GM12878 (cell line): ENCODE results near the gene AGBL1. TPM values are rescaled to one million over a fixed set of nuclear protein-coding genes. Genes with fewer than 3 reads are reported as not detected.

Experiments
- ATAC-seq: fragments of 200-7000 bp; cut with Tn5 transposase; 3 replicates; pipeline ENCODE4 v1.9.1; 2020; ENCODE audit warnings: mild to moderate bottlenecking, moderate library complexity
- BruUV-seq: library from RNA; stranded (reverse); fragments of 400-500 nt; replicated peaks from 2 replicates; lab custom pipeline; 2021; lab: Mats Ljungman, UMichigan
- CTCF ChIA-PET: fragments of 300-600 bp; sonication (Branson Sonifier 250); formaldehyde crosslinking; extraction: SDS; loops from one replicate; lab custom pipeline; 2021; ENCODE audit warnings: inconsistent platforms; lab: Yijun Ruan, JAX
- POLR2A ChIA-PET: fragments of 350-600 bp; formaldehyde crosslinking; extraction: SDS; loops from one replicate; lab custom pipeline; 2021; ENCODE audit warnings: inconsistent platforms; lab: Charles Lee
- RAD21 ChIA-PET: fragments of 300-600 bp; sonication (Branson Sonifier 250); formaldehyde crosslinking; loops from one replicate; lab custom pipeline; 2023; ENCODE audit warnings: antibody characterized with exemption; ENCODE audit not compliant: unreplicated experiment; lab: Charles Lee
- SMC1A ChIA-PET: fragments of 300-600 bp; sonication (Branson Sonifier 250); formaldehyde crosslinking; loops from one replicate; lab custom pipeline; 2023; ENCODE audit not compliant: unreplicated experiment, uncharacterized antibody; lab: Charles Lee
- DNase-seq: peaks from one replicate; pipeline ENCODE4 v3.0.0-alpha.2; 2011; ENCODE audit warnings: low read depth, low spot score
- FAIRE-seq: peaks from 3 replicates; lab custom pipeline; 2011; peaks lifted over from hg19 to GRCh38; lab: Jason Lieb, UNC
- H2AFZ ChIP-seq: 2 replicates; pipeline ENCODE4 v1.6.0; 2011; ENCODE audit warnings: low read depth, low read length, control low read depth; ENCODE audit not compliant: control insufficient read depth
- H3K27ac ChIP-seq: 2 replicates; pipeline ENCODE4 v1.5.1; 2011; ENCODE audit warnings: control low read depth; ENCODE audit not compliant: control insufficient read depth, insufficient read depth
- H3K27me3 ChIP-seq, 2 experiments: replicated peaks in 1 of 2; 2 replicates each; pipeline versions ENCODE4 v1.6.0 to v1.6.1; 2011; ENCODE audit warnings: low read length in 1 of 2; ENCODE audit not compliant: control insufficient read depth in 2 of 2, insufficient read depth in 2 of 2
- H3K36me3 ChIP-seq, 2 experiments: 2 replicates each; pipeline ENCODE4 v1.5.1; 2011; ENCODE audit warnings: low read length in 1 of 2; ENCODE audit not compliant: control insufficient read depth in 2 of 2, insufficient read depth in 2 of 2
- H3K4me1 ChIP-seq: 2 replicates; pipeline ENCODE4 v1.6.1; 2011; ENCODE audit warnings: mild to moderate bottlenecking, low read length, moderate library complexity, mixed read lengths; ENCODE audit not compliant: control insufficient read depth, insufficient read depth
- H3K4me2 ChIP-seq: 2 replicates; pipeline ENCODE4 v1.6.0; 2011; ENCODE audit warnings: control low read depth; ENCODE audit not compliant: control insufficient read depth, insufficient read depth
- H3K4me3 ChIP-seq: fragments of 200-600 bp; sonication (generic); 2 replicates; pipeline ENCODE4 v1.5.1; 2016
- H3K79me2 ChIP-seq: 2 replicates; pipeline ENCODE4 v1.6.0; 2011; ENCODE audit warnings: low read length; ENCODE audit not compliant: control insufficient read depth, insufficient read depth
- H3K9ac ChIP-seq: 2 replicates; pipeline ENCODE4 v1.8.0; 2011; ENCODE audit warnings: low read length, control low read depth, mixed read lengths; ENCODE audit not compliant: control insufficient read depth, insufficient read depth
- H3K9me3 ChIP-seq: replicated peaks from 3 replicates; pipeline ENCODE4 v1.5.1; 2011; ENCODE audit warnings: mild to moderate bottlenecking, low read length; ENCODE audit not compliant: control insufficient read depth, insufficient read depth
- H4K20me1 ChIP-seq: 2 replicates; pipeline ENCODE4 v1.6.0; 2011; ENCODE audit not compliant: control insufficient read depth, insufficient read depth
- HDGF ChIP-seq: fragments of 450-650 bp; IDR thresholded peaks from 2 replicates; pipeline ENCODE4 v1.6.1; 2016; ENCODE audit warnings: antibody characterized with exemption
- IRF5 ChIP-seq: fragments of 450-650 bp; IDR thresholded peaks from 2 replicates; pipeline ENCODE4 v1.6.1; 2017; ENCODE audit warnings: borderline replicate concordance
- JUND ChIP-seq: IDR thresholded peaks from 2 replicates; pipeline ENCODE4 v1.6.1; 2012; ENCODE audit warnings: low read depth, mild to moderate bottlenecking, low read length, improper control_type of control experiment, moderate library complexity
- NBN ChIP-seq: fragments of 450-650 bp; IDR thresholded peaks from 2 replicates; pipeline ENCODE4 v1.6.1; 2016
- NFYB ChIP-seq: IDR thresholded peaks from 2 replicates; pipeline ENCODE4 v1.6.1; 2011; ENCODE audit warnings: low read depth, mild to moderate bottlenecking, low read length, improper control_type of control experiment, moderate library complexity; ENCODE audit not compliant: insufficient read depth
- NR2C2 ChIP-seq: IDR thresholded peaks from 2 replicates; pipeline ENCODE4 v1.6.1; 2011; ENCODE audit warnings: borderline replicate concordance, low read depth; ENCODE audit not compliant: control insufficient read depth, insufficient read length
- SP1 ChIP-seq: IDR thresholded peaks from one replicate; pipeline ENCODE4 v1.6.1; 2011; ENCODE audit warnings: low read depth, low read length
- ZNF687 ChIP-seq: fragments of 450-650 bp; IDR thresholded peaks from 2 replicates; pipeline ENCODE4 v1.6.1; 2017; ENCODE audit warnings: mild to moderate bottlenecking, moderate library complexity
- WGBS: methylation state at CpG from one replicate; pipeline ENCODE4 v1.1.6; 2016; ENCODE audit warnings: low lambda C conversion rate; ENCODE audit not compliant: insufficient replicate concordance, insufficient coverage; ENCODE audit errors: missing lambda C conversion rate; 5-methylcytosine and 5-hydroxymethylcytosine counted together
- in situ Hi-C: fragments of 300-500 bp; cut with MboI; formaldehyde crosslinking; loops from 9 replicates; pipeline ENCODE4 v1.14.3; 2018; ENCODE audit warnings: mixed read lengths
- intact Hi-C: fragments of 100-400 bp; cut with micrococcal nuclease; formaldehyde crosslinking; loops from one replicate; pipeline ENCODE4 v1.14.2; 2022; ENCODE audit not compliant: unreplicated experiment
- polyA plus RNA-seq, 11 experiments: library from polyadenylated mRNA; depleted of rRNA in 4 of 11; unstranded in 6 of 11; stranded (reverse) in 5 of 11; fragments of >200 nt; fragmentation: Nextera tagmentation in 4 of 11; fragmentation: Illumina TruSeq in 1 of 11; extraction: Ambion mirVana in 4 of 11; extraction: Trizol in 1 of 11; gene quantifications; 1 replicate in 1 of 11; 2 replicates in 10 of 11; pipeline versions ENCODE4 v1.2.1 to v1.2.3, GENCODE V29; 2011 to 2016; ENCODE audit warnings: inconsistent platforms in 2 of 11, missing spikeins in 2 of 11, low read depth in 1 of 11
- total RNA-seq, 4 experiments: library from RNA; depleted of rRNA in 3 of 4; stranded (reverse); fragments of >200 nt in 3 of 4; fragmentation: Illumina TruSeq in 1 of 4; extraction: Trizol in 1 of 4; gene quantifications; 2 replicates each; pipeline versions ENCODE4 v1.2.1 to v1.2.3, GENCODE V29; 2013 to 2021
- TF ChIP-seq, protein P1 (sequence below): fragments of 450-650 bp; formaldehyde crosslinking; IDR thresholded peaks from 2 replicates; pipeline ENCODE4 v1.4.0; 2020; ENCODE audit warnings: mild to moderate bottlenecking, moderate library complexity

Gene AGBL1
- total and polyA plus RNA-seq, 10 of the 15 experiments (the other 5 are each of a cell fraction or from before 2014, with no cell fraction given): not detected

DNA sequence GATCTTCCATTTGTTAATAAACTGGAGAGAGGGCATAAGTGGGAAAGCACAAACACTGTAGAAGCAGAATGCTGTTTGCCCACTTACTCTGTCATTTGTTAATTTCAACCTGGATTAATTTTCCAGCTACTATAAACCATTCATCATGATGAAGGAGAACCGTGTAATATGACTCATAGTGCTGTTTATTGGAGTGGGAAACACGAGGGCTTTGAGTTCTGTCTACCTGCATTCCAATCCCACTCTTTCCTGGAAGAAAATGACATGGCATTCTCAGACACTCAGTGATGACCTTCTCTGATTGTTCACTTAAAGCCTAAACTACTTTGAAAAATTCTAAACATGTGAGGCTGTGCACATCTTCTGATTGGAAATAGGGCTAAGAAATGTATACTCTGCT is 826.7 kb downstream of the AGBL1 start:
- Histone ChIP-seq H3K79me2 (no peaks in the 10 kb centered on the region), H3K4me3 (no peak overlapping the region), H3K4me1 (no peaks in the 10 kb centered on the region), H3K4me2 (no peak overlapping the region), H3K36me3 (no peaks in the 10 kb centered on the region), H2AFZ (no peak overlapping the region), H3K9me3 (no peaks in the 10 kb centered on the region), H4K20me1 (no peaks in the 10 kb centered on the region), H3K9ac (no peak overlapping the region), H3K27ac (no peak overlapping the region), H3K27me3 (no peaks in the 10 kb centered on the region)
- TF ChIP-seq ZNF687: no peak
- SMC1A ChIA-PET: no interaction called here
- DNase-seq (no peak), ATAC-seq (no peak), FAIRE-seq (no peak)
- CTCF ChIA-PET: no interaction called here
- WGBS: 0% methylated on average over 2 of the region's 2 CpGs
- in situ Hi-C loops (no loop called here), intact Hi-C loops (no loop called here)
- RAD21 ChIA-PET: no interaction called here
- BruUV-seq: no TSS peak
- POLR2A ChIA-PET: no interaction called here

- in situ Hi-C loops: no loop called here
- TF ChIP-seq NFYB: no peak
- no peak for TF ChIP-seq NBN
- TF ChIP-seq IRF5: no peak
- no peak for TF ChIP-seq SP1
- TF ChIP-seq, protein P1, sequence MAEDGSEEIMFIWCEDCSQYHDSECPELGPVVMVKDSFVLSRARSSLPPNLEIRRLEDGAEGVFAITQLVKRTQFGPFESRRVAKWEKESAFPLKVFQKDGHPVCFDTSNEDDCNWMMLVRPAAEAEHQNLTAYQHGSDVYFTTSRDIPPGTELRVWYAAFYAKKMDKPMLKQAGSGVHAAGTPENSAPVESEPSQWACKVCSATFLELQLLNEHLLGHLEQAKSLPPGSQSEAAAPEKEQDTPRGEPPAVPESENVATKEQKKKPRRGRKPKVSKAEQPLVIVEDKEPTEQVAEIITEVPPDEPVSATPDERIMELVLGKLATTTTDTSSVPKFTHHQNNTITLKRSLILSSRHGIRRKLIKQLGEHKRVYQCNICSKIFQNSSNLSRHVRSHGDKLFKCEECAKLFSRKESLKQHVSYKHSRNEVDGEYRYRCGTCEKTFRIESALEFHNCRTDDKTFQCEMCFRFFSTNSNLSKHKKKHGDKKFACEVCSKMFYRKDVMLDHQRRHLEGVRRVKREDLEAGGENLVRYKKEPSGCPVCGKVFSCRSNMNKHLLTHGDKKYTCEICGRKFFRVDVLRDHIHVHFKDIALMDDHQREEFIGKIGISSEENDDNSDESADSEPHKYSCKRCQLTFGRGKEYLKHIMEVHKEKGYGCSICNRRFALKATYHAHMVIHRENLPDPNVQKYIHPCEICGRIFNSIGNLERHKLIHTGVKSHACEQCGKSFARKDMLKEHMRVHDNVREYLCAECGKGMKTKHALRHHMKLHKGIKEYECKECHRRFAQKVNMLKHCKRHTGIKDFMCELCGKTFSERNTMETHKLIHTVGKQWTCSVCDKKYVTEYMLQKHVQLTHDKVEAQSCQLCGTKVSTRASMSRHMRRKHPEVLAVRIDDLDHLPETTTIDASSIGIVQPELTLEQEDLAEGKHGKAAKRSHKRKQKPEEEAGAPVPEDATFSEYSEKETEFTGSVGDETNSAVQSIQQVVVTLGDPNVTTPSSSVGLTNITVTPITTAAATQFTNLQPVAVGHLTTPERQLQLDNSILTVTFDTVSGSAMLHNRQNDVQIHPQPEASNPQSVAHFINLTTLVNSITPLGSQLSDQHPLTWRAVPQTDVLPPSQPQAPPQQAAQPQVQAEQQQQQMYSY (CRISPR knock-in tag): no peak
- TF ChIP-seq NR2C2: no peak
- TF ChIP-seq HDGF: no peak
- TF ChIP-seq JUND: no peak
Measured at GRCh38 chr15:86911022-86911421, 831.4 kb downstream of the AGBL1 start.

More at GRCh38 chr15:86911022-86911421, 831.4 kb downstream of the AGBL1 start:
- no peak overlapping the region for H3K4me2 ChIP-seq
- intact Hi-C loops: no loop called here
- ATAC-seq (no peak), DNase-seq (no peak), FAIRE-seq (no peak)
- no peaks in the 10 kb centered on the region for H3K9me3 ChIP-seq
- RAD21 ChIA-PET: no interaction called here
- no peaks in the 10 kb centered on the region for H3K36me3 ChIP-seq
- no peaks in the 10 kb centered on the region for H3K27me3 ChIP-seq
- SMC1A ChIA-PET: interaction anchor here (0.6 kb wide), 1 partner anchor 1042 kb away, joined by 3 read pairs; no protein-coding TSS in a partner anchor
- H3K9ac ChIP-seq: no peak overlapping the region
- H3K27ac ChIP-seq: no peak overlapping the region
- no peaks in the 10 kb centered on the region for H3K4me1 ChIP-seq
- H3K4me3 ChIP-seq: no peak overlapping the region
- no peak overlapping the region for H2AFZ ChIP-seq
- BruUV-seq: no TSS peak
- CTCF ChIA-PET: no interaction called here
- POLR2A ChIA-PET: no interaction called here
- H3K79me2 ChIP-seq: no peaks in the 10 kb centered on the region
- WGBS: 5% methylated on average over 5 of the region's 5 CpGs
- H4K20me1 ChIP-seq: no peaks in the 10 kb centered on the region
